HepG2 (cell line): ENCODE data around the gene UBAC2. TPM values are rescaled to one million over a fixed set of nuclear protein-coding genes. Genes with fewer than 3 reads are reported as not detected.

ENCODE experiments used
- ATAC-seq: fragments of 200-7000 bp; cut with Tn5 transposase; 3 replicates; pipeline ENCODE4 v1.9.1; 2020; ENCODE audit warnings: mild to moderate bottlenecking, moderate library complexity
- BruUV-seq: library from RNA; stranded (reverse); fragments of 400-500 nt; replicated peaks from 2 replicates; lab custom pipeline; 2021; lab: Mats Ljungman, UMichigan
- CTCF ChIA-PET: fragments of 300-600 bp; formaldehyde crosslinking; extraction: SDS; loops from one replicate; lab custom pipeline; 2021; ENCODE audit warnings: low total read pairs, inconsistent platforms, low intra/inter-chr PET ratio; lab: Yijun Ruan, JAX
- POLR2A ChIA-PET: fragments of 350-600 bp; sonication (Branson Sonifier 250); formaldehyde crosslinking; loops from one replicate; lab custom pipeline; 2020; ENCODE audit warnings: antibody characterized with exemption, inconsistent platforms; lab: Yijun Ruan, JAX
- DNase-seq: peaks from one replicate; pipeline ENCODE4 v3.0.0-alpha.2; 2015; ENCODE audit warnings: low spot score
- FAIRE-seq: peaks from 3 replicates; lab custom pipeline; 2011; peaks lifted over from hg19 to GRCh38; lab: Jason Lieb, UNC
- H2AFZ ChIP-seq: one replicate; pipeline ENCODE4 v1.6.1; 2011; ENCODE audit warnings: low read length, inconsistent platforms
- H3K27ac ChIP-seq: fragments of 300-600 bp; 3 replicates; pipeline ENCODE4 v1.8.0; 2011; ENCODE audit warnings: mixed run types, mild to moderate bottlenecking, mixed read lengths, low read length, inconsistent platforms; ENCODE audit not compliant: insufficient read depth; ENCODE audit errors: extremely low read length
- H3K27me3 ChIP-seq, 2 experiments: fragments of 200-600 bp in 1 of 2; 2 replicates in 1 of 2; 3 replicates in 1 of 2; pipeline versions ENCODE4 v1.6.0 to v1.8.0; 2011; ENCODE audit warnings: low read length in 2 of 2, mild to moderate bottlenecking in 2 of 2, moderate library complexity in 2 of 2, inconsistent platforms in 1 of 2; ENCODE audit not compliant: insufficient read depth in 2 of 2, control insufficient read depth in 1 of 2
- H3K36me3 ChIP-seq, 2 experiments: fragments of 200-600 bp in 1 of 2; replicated peaks in 1 of 2; 2 replicates in 1 of 2; 3 replicates in 1 of 2; pipeline versions ENCODE4 v1.5.1 to v1.8.0; 2011; ENCODE audit warnings: low read length in 2 of 2, inconsistent platforms in 1 of 2; ENCODE audit not compliant: insufficient read depth in 2 of 2, control insufficient read depth in 1 of 2
- H3K4me1 ChIP-seq: 2 replicates; pipeline ENCODE4 v1.5.1; 2012; ENCODE audit warnings: low read length, inconsistent platforms; ENCODE audit not compliant: insufficient read depth
- H3K4me2 ChIP-seq: 2 replicates; pipeline ENCODE4 v1.6.0; 2011; ENCODE audit warnings: low read depth, low read length, inconsistent platforms
- H3K4me3 ChIP-seq, 3 experiments: fragments of 200-600 bp in 1 of 3; sonication (generic), shearing (Covaris generic) in 1 of 3; replicated peaks in 1 of 3; 2 replicates each; pipeline ENCODE4 v1.5.1; 2011 to 2016; ENCODE audit warnings: low read length in 3 of 3, inconsistent platforms in 2 of 3, low read depth in 2 of 3, mild to moderate bottlenecking in 2 of 3, control low read depth in 1 of 3, mixed read lengths in 1 of 3; ENCODE audit not compliant: insufficient read depth in 1 of 3
- H3K79me2 ChIP-seq: one replicate; pipeline ENCODE4 v1.6.1; 2011; ENCODE audit warnings: low read length, inconsistent platforms; ENCODE audit not compliant: insufficient read depth
- H3K9ac ChIP-seq: 2 replicates; pipeline ENCODE4 v1.6.0; 2011; ENCODE audit warnings: mild to moderate bottlenecking, low read depth, low read length, inconsistent platforms; ENCODE audit not compliant: insufficient read depth
- H3K9me3 ChIP-seq: 2 replicates; pipeline ENCODE4 v1.5.1; 2012; ENCODE audit warnings: mild to moderate bottlenecking, low read length
- H4K20me1 ChIP-seq: 2 replicates; pipeline ENCODE4 v1.6.0; 2011; ENCODE audit warnings: inconsistent platforms, mild to moderate bottlenecking, low read length, moderate library complexity; ENCODE audit not compliant: insufficient read depth
- CAMTA2 ChIP-seq: sonication (generic); formaldehyde crosslinking; IDR thresholded peaks from 2 replicates; pipeline ENCODE4 v1.4.0; 2020; ENCODE audit warnings: mild to moderate bottlenecking, missing genetic modification reagents, borderline replicate concordance
- CREM ChIP-seq, 2 experiments: sonication (generic) in 1 of 2; formaldehyde crosslinking in 1 of 2; IDR thresholded peaks; 2 replicates each; pipeline versions ENCODE4 v1.4.0 to v1.6.1; 2016 to 2020; ENCODE audit warnings: antibody characterized with exemption in 1 of 2, mild to moderate bottlenecking in 1 of 2, missing genetic modification reagents in 1 of 2
- FIP1L1 ChIP-seq: fragments of 200-400 bp; formaldehyde crosslinking; IDR thresholded peaks from 2 replicates; pipeline ENCODE4 v1.6.1; 2018; ENCODE audit warnings: low read depth, mild to moderate bottlenecking, low read length, moderate library complexity, borderline replicate concordance; ENCODE audit not compliant: insufficient read depth
- FOXA3 ChIP-seq: IDR thresholded peaks from 2 replicates; pipeline ENCODE4 v1.6.1; 2016; ENCODE audit warnings: missing genetic modification reagents, missing compliant biosample characterization
- GPBP1L1 ChIP-seq: sonication (generic); formaldehyde crosslinking; IDR thresholded peaks from 2 replicates; pipeline ENCODE4 v1.5.0; 2020; ENCODE audit warnings: mild to moderate bottlenecking, missing genetic modification reagents
- HES4 ChIP-seq: sonication (generic); formaldehyde crosslinking; IDR thresholded peaks from 2 replicates; pipeline ENCODE4 v1.9.0; 2021; ENCODE audit warnings: mild to moderate bottlenecking, missing genetic modification reagents, borderline replicate concordance
- PAX8 ChIP-seq: sonication (generic); formaldehyde crosslinking; IDR thresholded peaks from 2 replicates; pipeline ENCODE4 v1.8.0; 2022; ENCODE audit warnings: mild to moderate bottlenecking, missing genetic modification reagents, borderline replicate concordance
- PLSCR1 ChIP-seq: sonication (generic); formaldehyde crosslinking; IDR thresholded peaks from 2 replicates; pipeline ENCODE4 v1.5.0; 2020; ENCODE audit warnings: missing genetic modification reagents, mild to moderate bottlenecking, borderline replicate concordance
- SMAD1 ChIP-seq: sonication (generic); formaldehyde crosslinking; IDR thresholded peaks from 2 replicates; pipeline ENCODE4 v1.4.0; 2020; ENCODE audit warnings: missing genetic modification reagents, low read depth, mild to moderate bottlenecking, borderline replicate concordance
- SRSF4 ChIP-seq: fragments of 200-400 bp; formaldehyde crosslinking; IDR thresholded peaks from one replicate; pipeline ENCODE4 v1.6.1; 2018; ENCODE audit warnings: mild to moderate bottlenecking, low read depth, low read length, moderate library complexity; ENCODE audit not compliant: poor library complexity, severe bottlenecking
- ZFP1 ChIP-seq: IDR thresholded peaks from 2 replicates; pipeline ENCODE4 v1.6.1; 2016
- ZNF251 ChIP-seq: sonication (generic); formaldehyde crosslinking; IDR thresholded peaks from 2 replicates; pipeline ENCODE4 v1.9.0; 2021; ENCODE audit warnings: mild to moderate bottlenecking, missing genetic modification reagents
- ZNF292 ChIP-seq: sonication (generic); formaldehyde crosslinking; IDR thresholded peaks from 2 replicates; pipeline ENCODE4 v1.8.1; 2022; ENCODE audit warnings: mild to moderate bottlenecking, low read depth, missing genetic modification reagents, borderline replicate concordance
- ZNF350 ChIP-seq: sonication (generic); formaldehyde crosslinking; IDR thresholded peaks from 2 replicates; pipeline ENCODE4 v1.4.0; 2020; ENCODE audit warnings: mild to moderate bottlenecking, low read depth, missing genetic modification reagents, borderline replicate concordance
- ZNF460 ChIP-seq: sonication (generic); formaldehyde crosslinking; IDR thresholded peaks from 2 replicates; pipeline ENCODE4 v1.5.1; 2020; ENCODE audit warnings: missing genetic modification reagents, mild to moderate bottlenecking, borderline replicate concordance
- WGBS: methylation state at CpG from one replicate; pipeline ENCODE4 v1.1.6; 2017; ENCODE audit warnings: low lambda C conversion rate; 5-methylcytosine and 5-hydroxymethylcytosine counted together
- in situ Hi-C: cut with HindIII; loops from 2 replicates; pipeline ENCODE4 v1.10.0; 2017; ENCODE audit warnings: low pct_unique_long_range_greater_than_20kb; ENCODE audit not compliant: extremely low pct_ligation_motif_present
- intact Hi-C: fragments of 100-400 bp; cut with micrococcal nuclease; formaldehyde crosslinking; loops from one replicate; pipeline ENCODE4 v1.10.0; 2022; ENCODE audit not compliant: unreplicated experiment
- polyA plus RNA-seq, 8 experiments: library from polyadenylated mRNA; depleted of rRNA in 3 of 8; stranded (reverse) in 7 of 8; unstranded in 1 of 8; fragments of >200 nt; fragmentation: Illumina TruSeq in 4 of 8; extraction: Trizol in 4 of 8; gene quantifications; 2 replicates each; pipeline versions ENCODE4 v1.2.1 to v1.2.3, GENCODE V29; 2011 to 2016; ENCODE audit warnings: low read depth in 4 of 8, missing spikeins in 1 of 8, mixed read lengths in 1 of 8; ENCODE audit not compliant: insufficient read depth in 1 of 8
- total RNA-seq, 5 experiments: library from RNA; depleted of rRNA; stranded (reverse); fragments of >200 nt; fragmentation: Illumina TruSeq; extraction: Trizol; gene quantifications; 2 replicates each; pipeline ENCODE4 v1.2.3, GENCODE V29; 2016; ENCODE audit warnings: low read depth in 1 of 5
- TF ChIP-seq, protein P1 (sequence below): IDR thresholded peaks from 2 replicates; pipeline ENCODE4 v1.6.1; 2016; ENCODE audit warnings: low read depth
- TF ChIP-seq, protein P2 (sequence below): sonication (generic); formaldehyde crosslinking; IDR thresholded peaks from 2 replicates; pipeline ENCODE4 v1.4.0; 2020; ENCODE audit warnings: low read depth, missing genetic modification reagents

UBAC2 gene
- total and polyA plus RNA-seq, 2 of the 13 experiments (the other 11 are each of a cell fraction or from before 2014, with no cell fraction given) = 61.3 to 80.8 TPM

DNA sequence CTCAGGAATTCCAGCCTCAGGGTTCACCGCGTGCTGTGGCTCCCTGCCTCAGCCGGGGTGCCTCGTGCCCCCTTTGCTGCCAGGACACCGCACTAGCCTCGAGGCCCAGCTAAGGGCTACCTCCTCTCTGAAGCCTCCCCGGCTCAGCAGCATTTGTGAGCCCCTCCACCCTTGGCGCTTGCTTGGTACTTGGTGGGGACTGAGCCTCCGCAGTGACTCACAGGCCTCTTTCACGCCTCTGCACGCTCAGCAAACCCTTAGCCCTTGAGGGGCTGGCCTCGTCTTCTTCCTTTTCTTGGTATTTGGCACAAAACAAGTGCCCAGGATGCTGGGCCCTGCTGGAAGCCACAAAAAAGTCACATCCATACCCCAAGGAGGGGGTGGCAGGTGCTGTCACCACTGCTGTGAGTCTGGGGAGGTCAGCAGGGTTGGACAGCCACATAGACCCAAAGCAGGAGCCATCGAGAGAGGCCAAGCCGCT is 215.2 kb downstream of the UBAC2 start:
- no peak for TF ChIP-seq GPBP1L1 (CRISPR knock-in tag)
- no peak for TF ChIP-seq FOXA3 (CRISPR knock-in tag)
- TF ChIP-seq, protein P1, sequence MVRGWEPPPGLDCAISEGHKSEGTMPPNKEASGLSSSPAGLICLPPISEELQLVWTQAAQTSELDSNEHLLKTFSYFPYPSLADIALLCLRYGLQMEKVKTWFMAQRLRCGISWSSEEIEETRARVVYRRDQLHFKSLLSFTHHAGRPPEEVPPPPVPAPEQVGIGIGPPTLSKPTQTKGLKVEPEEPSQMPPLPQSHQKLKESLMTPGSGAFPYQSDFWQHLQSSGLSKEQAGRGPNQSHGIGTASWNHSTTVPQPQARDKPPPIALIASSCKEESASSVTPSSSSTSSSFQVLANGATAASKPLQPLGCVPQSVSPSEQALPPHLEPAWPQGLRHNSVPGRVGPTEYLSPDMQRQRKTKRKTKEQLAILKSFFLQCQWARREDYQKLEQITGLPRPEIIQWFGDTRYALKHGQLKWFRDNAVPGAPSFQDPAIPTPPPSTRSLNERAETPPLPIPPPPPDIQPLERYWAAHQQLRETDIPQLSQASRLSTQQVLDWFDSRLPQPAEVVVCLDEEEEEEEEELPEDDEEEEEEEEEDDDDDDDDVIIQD = no peak
- TF ChIP-seq ZNF350 = no peak
- TF ChIP-seq ZNF251 (CRISPR knock-in tag) = no peak
- no peak for TF ChIP-seq CREM (IDR thresholded peaks at IDR 0.05)
- TF ChIP-seq CREM (CRISPR knock-in tag; IDR thresholded peaks at IDR 0.05) = no peak
- no peak for TF ChIP-seq PLSCR1
- TF ChIP-seq HES4 (CRISPR knock-in tag) = no peak
- TF ChIP-seq SMAD1 (CRISPR knock-in tag) = no peak
- TF ChIP-seq SRSF4 = no peak
- TF ChIP-seq ZNF460 = no peak
- TF ChIP-seq ZFP1 (CRISPR knock-in tag) = no peak
- no peak for TF ChIP-seq CAMTA2
- no peak for TF ChIP-seq FIP1L1
- no peak for TF ChIP-seq ZNF292 (CRISPR knock-in tag)
- TF ChIP-seq, protein P2, sequence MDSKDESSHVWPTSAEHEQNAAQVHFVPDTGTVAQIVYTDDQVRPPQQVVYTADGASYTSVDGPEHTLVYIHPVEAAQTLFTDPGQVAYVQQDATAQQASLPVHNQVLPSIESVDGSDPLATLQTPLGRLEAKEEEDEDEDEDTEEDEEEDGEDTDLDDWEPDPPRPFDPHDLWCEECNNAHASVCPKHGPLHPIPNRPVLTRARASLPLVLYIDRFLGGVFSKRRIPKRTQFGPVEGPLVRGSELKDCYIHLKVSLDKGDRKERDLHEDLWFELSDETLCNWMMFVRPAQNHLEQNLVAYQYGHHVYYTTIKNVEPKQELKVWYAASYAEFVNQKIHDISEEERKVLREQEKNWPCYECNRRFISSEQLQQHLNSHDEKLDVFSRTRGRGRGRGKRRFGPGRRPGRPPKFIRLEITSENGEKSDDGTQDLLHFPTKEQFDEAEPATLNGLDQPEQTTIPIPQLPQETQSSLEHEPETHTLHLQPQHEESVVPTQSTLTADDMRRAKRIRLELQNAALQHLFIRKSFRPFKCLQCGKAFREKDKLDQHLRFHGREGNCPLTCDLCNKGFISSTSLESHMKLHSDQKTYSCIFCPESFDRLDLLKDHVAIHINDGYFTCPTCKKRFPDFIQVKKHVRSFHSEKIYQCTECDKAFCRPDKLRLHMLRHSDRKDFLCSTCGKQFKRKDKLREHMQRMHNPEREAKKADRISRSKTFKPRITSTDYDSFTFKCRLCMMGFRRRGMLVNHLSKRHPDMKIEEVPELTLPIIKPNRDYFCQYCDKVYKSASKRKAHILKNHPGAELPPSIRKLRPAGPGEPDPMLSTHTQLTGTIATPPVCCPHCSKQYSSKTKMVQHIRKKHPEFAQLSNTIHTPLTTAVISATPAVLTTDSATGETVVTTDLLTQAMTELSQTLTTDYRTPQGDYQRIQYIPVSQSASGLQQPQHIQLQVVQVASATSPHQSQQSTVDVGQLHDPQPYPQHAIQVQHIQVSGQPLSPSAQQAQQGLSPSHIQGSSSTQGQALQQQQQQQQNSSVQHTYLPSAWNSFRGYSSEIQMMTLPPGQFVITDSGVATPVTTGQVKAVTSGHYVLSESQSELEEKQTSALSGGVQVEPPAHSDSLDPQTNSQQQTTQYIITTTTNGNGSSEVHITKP (CRISPR knock-in tag) = no peak
- no peak for TF ChIP-seq PAX8
- DNase-seq = no peak
- Histone ChIP-seq H3K79me2 (no peaks in the 10 kb centered on the region), H2AFZ (no peak overlapping the region), H3K27me3 (peaks cover 6 to 42% of the 10 kb centered on the region in 2 experiments; a peak in 3 of 5 replicates), H3K27ac (no peak overlapping the region), H3K9me3 (no peaks in the 10 kb centered on the region), H3K36me3 (no peaks in the 10 kb centered on the region), H4K20me1 (no peaks in the 10 kb centered on the region), H3K4me2 (no peak overlapping the region), H3K4me3 (no peak overlapping the region), H3K4me1 (peaks cover 19% of the 10 kb centered on the region), H3K9ac (no peak overlapping the region)
- 70% methylated on average over 12 of the region's 14 CpGs for WGBS
- no peak for ATAC-seq
- BruUV-seq = no TSS peak
- intact Hi-C loops = no loop called here
- in situ Hi-C loops = no loop called here
- POLR2A ChIA-PET = no interaction called here
- CTCF ChIA-PET = no interaction called here
- FAIRE-seq = no peak
